HepG2 (cell line): ENCODE results near the gene ELAVL2. TPM values are rescaled to one million over a fixed set of nuclear protein-coding genes. Genes with fewer than 3 reads are reported as not detected.

Source experiments
- ATAC-seq: fragments of 200-7000 bp; cut with Tn5 transposase; 3 replicates; pipeline ENCODE4 v1.9.1; 2020; ENCODE audit warnings: mild to moderate bottlenecking, moderate library complexity
- BruUV-seq: library from RNA; stranded (reverse); fragments of 400-500 nt; replicated peaks from 2 replicates; lab custom pipeline; 2021; lab: Mats Ljungman, UMichigan
- CTCF ChIA-PET: fragments of 300-600 bp; formaldehyde crosslinking; extraction: SDS; loops from one replicate; lab custom pipeline; 2021; ENCODE audit warnings: low total read pairs, inconsistent platforms, low intra/inter-chr PET ratio; lab: Yijun Ruan, JAX
- POLR2A ChIA-PET: fragments of 350-600 bp; sonication (Branson Sonifier 250); formaldehyde crosslinking; loops from one replicate; lab custom pipeline; 2020; ENCODE audit warnings: antibody characterized with exemption, inconsistent platforms; lab: Yijun Ruan, JAX
- DNase-seq: peaks from one replicate; pipeline ENCODE4 v3.0.0-alpha.2; 2015; ENCODE audit warnings: low spot score
- FAIRE-seq: peaks from 3 replicates; lab custom pipeline; 2011; peaks lifted over from hg19 to GRCh38; lab: Jason Lieb, UNC
- H2AFZ ChIP-seq: one replicate; pipeline ENCODE4 v1.6.1; 2011; ENCODE audit warnings: low read length, inconsistent platforms
- H3K27ac ChIP-seq: fragments of 300-600 bp; 3 replicates; pipeline ENCODE4 v1.8.0; 2011; ENCODE audit warnings: mixed run types, mild to moderate bottlenecking, mixed read lengths, low read length, inconsistent platforms; ENCODE audit not compliant: insufficient read depth; ENCODE audit errors: extremely low read length
- H3K27me3 ChIP-seq, 2 experiments: fragments of 200-600 bp in 1 of 2; 2 replicates in 1 of 2; 3 replicates in 1 of 2; pipeline versions ENCODE4 v1.6.0 to v1.8.0; 2011; ENCODE audit warnings: low read length in 2 of 2, mild to moderate bottlenecking in 2 of 2, moderate library complexity in 2 of 2, inconsistent platforms in 1 of 2; ENCODE audit not compliant: insufficient read depth in 2 of 2, control insufficient read depth in 1 of 2
- H3K36me3 ChIP-seq, 2 experiments: fragments of 200-600 bp in 1 of 2; replicated peaks in 1 of 2; 2 replicates in 1 of 2; 3 replicates in 1 of 2; pipeline versions ENCODE4 v1.5.1 to v1.8.0; 2011; ENCODE audit warnings: low read length in 2 of 2, inconsistent platforms in 1 of 2; ENCODE audit not compliant: insufficient read depth in 2 of 2, control insufficient read depth in 1 of 2
- H3K4me1 ChIP-seq: 2 replicates; pipeline ENCODE4 v1.5.1; 2012; ENCODE audit warnings: low read length, inconsistent platforms; ENCODE audit not compliant: insufficient read depth
- H3K4me2 ChIP-seq: 2 replicates; pipeline ENCODE4 v1.6.0; 2011; ENCODE audit warnings: low read depth, low read length, inconsistent platforms
- H3K4me3 ChIP-seq, 3 experiments: fragments of 200-600 bp in 1 of 3; sonication (generic), shearing (Covaris generic) in 1 of 3; replicated peaks in 1 of 3; 2 replicates each; pipeline ENCODE4 v1.5.1; 2011 to 2016; ENCODE audit warnings: low read length in 3 of 3, inconsistent platforms in 2 of 3, low read depth in 2 of 3, mild to moderate bottlenecking in 2 of 3, control low read depth in 1 of 3, mixed read lengths in 1 of 3; ENCODE audit not compliant: insufficient read depth in 1 of 3
- H3K79me2 ChIP-seq: one replicate; pipeline ENCODE4 v1.6.1; 2011; ENCODE audit warnings: low read length, inconsistent platforms; ENCODE audit not compliant: insufficient read depth
- H3K9ac ChIP-seq: 2 replicates; pipeline ENCODE4 v1.6.0; 2011; ENCODE audit warnings: mild to moderate bottlenecking, low read depth, low read length, inconsistent platforms; ENCODE audit not compliant: insufficient read depth
- H3K9me3 ChIP-seq: 2 replicates; pipeline ENCODE4 v1.5.1; 2012; ENCODE audit warnings: mild to moderate bottlenecking, low read length
- H4K20me1 ChIP-seq: 2 replicates; pipeline ENCODE4 v1.6.0; 2011; ENCODE audit warnings: inconsistent platforms, mild to moderate bottlenecking, low read length, moderate library complexity; ENCODE audit not compliant: insufficient read depth
- GMEB1 ChIP-seq: sonication (generic); formaldehyde crosslinking; IDR thresholded peaks from 2 replicates; pipeline ENCODE4 v1.5.1; 2020; ENCODE audit warnings: missing genetic modification reagents, mild to moderate bottlenecking, borderline replicate concordance
- HNF4G ChIP-seq, 2 experiments: sonication (generic) in 1 of 2; formaldehyde crosslinking in 1 of 2; IDR thresholded peaks; 2 replicates each; pipeline versions ENCODE4 v1.4.0 to v1.6.1; 2011 to 2020; ENCODE audit warnings: borderline replicate concordance in 2 of 2, low read depth in 2 of 2, mild to moderate bottlenecking in 2 of 2, low read length in 1 of 2, missing genetic modification reagents in 1 of 2, moderate library complexity in 1 of 2
- POLR2AphosphoS5 ChIP-seq: IDR thresholded peaks from 2 replicates; pipeline ENCODE4 v1.6.1; 2012; ENCODE audit warnings: low read depth, low read length
- RORA ChIP-seq: sonication (generic); formaldehyde crosslinking; IDR thresholded peaks from 2 replicates; pipeline ENCODE4 v1.5.0; 2020; ENCODE audit warnings: mild to moderate bottlenecking, missing genetic modification reagents, moderate library complexity
- STAT5B ChIP-seq: sonication (generic); formaldehyde crosslinking; IDR thresholded peaks from 2 replicates; pipeline ENCODE4 v1.4.0; 2020; ENCODE audit warnings: missing genetic modification reagents
- ZNF30 ChIP-seq: sonication (generic); formaldehyde crosslinking; IDR thresholded peaks from 2 replicates; pipeline ENCODE4 v1.5.0; 2020; ENCODE audit warnings: mild to moderate bottlenecking, missing genetic modification reagents
- ZNF407 ChIP-seq: sonication (generic); formaldehyde crosslinking; IDR thresholded peaks from one replicate; pipeline ENCODE4 v1.5.1; 2020; ENCODE audit warnings: mild to moderate bottlenecking, missing genetic modification reagents; ENCODE audit errors: not compliant biosample characterization
- WGBS: methylation state at CpG from one replicate; pipeline ENCODE4 v1.1.6; 2017; ENCODE audit warnings: low lambda C conversion rate; 5-methylcytosine and 5-hydroxymethylcytosine counted together
- in situ Hi-C: cut with HindIII; loops from 2 replicates; pipeline ENCODE4 v1.10.0; 2017; ENCODE audit warnings: low pct_unique_long_range_greater_than_20kb; ENCODE audit not compliant: extremely low pct_ligation_motif_present
- intact Hi-C: fragments of 100-400 bp; cut with micrococcal nuclease; formaldehyde crosslinking; loops from one replicate; pipeline ENCODE4 v1.10.0; 2022; ENCODE audit not compliant: unreplicated experiment
- polyA plus RNA-seq, 8 experiments: library from polyadenylated mRNA; depleted of rRNA in 3 of 8; stranded (reverse) in 7 of 8; unstranded in 1 of 8; fragments of >200 nt; fragmentation: Illumina TruSeq in 4 of 8; extraction: Trizol in 4 of 8; gene quantifications; 2 replicates each; pipeline versions ENCODE4 v1.2.1 to v1.2.3, GENCODE V29; 2011 to 2016; ENCODE audit warnings: low read depth in 4 of 8, missing spikeins in 1 of 8, mixed read lengths in 1 of 8; ENCODE audit not compliant: insufficient read depth in 1 of 8
- total RNA-seq, 5 experiments: library from RNA; depleted of rRNA; stranded (reverse); fragments of >200 nt; fragmentation: Illumina TruSeq; extraction: Trizol; gene quantifications; 2 replicates each; pipeline ENCODE4 v1.2.3, GENCODE V29; 2016; ENCODE audit warnings: low read depth in 1 of 5

ELAVL2 gene
- total and polyA plus RNA-seq, 2 of the 13 experiments (the other 11 are each of a cell fraction or from before 2014, with no cell fraction given) = not detected

GRCh38 chr9:23789529-23790254, 36.3 kb downstream of the ELAVL2 start:
- Histone ChIP-seq H3K9me3 (peaks cover 7% of the 10 kb centered on the region; the same call in 1 of the 2 replicates), H4K20me1 (no peaks in the 10 kb centered on the region), H3K27ac (no peak overlapping the region), H2AFZ (no peak overlapping the region), H3K9ac (no peak overlapping the region), H3K36me3 (no peaks in the 10 kb centered on the region), H3K4me1 (no peaks in the 10 kb centered on the region), H3K4me3 (no peak overlapping the region), H3K4me2 (no peak overlapping the region), H3K79me2 (no peaks in the 10 kb centered on the region), H3K27me3 (no peaks in the 10 kb centered on the region)
- CTCF ChIA-PET = no interaction called here
- 1% methylated on average over 4 of the region's 4 CpGs for WGBS
- in situ Hi-C loops = no loop called here
- intact Hi-C loops = no loop called here
- ATAC-seq = no peak
- BruUV-seq = no TSS peak
- TF ChIP-seq ZNF30 (CRISPR knock-in tag) = no peak
- DNase-seq = no peak
- POLR2A ChIA-PET = no interaction called here
- no peak for FAIRE-seq

GRCh38 chr9:23784962-23785361, 41.1 kb downstream of the ELAVL2 start:
- no peaks in the 10 kb centered on the region for H3K4me1 ChIP-seq
- no peak overlapping the region for H3K27ac ChIP-seq
- in situ Hi-C loops (no loop called here), intact Hi-C loops (no loop called here)
- no peak overlapping the region for H3K4me3 ChIP-seq
- no peak for DNase-seq
- FAIRE-seq = no peak
- H3K36me3 ChIP-seq = no peaks in the 10 kb centered on the region
- no peaks in the 10 kb centered on the region for H3K27me3 ChIP-seq
- no peak overlapping the region for H3K9ac ChIP-seq
- no peak overlapping the region for H3K4me2 ChIP-seq
- WGBS = 65% methylated on average over 1 of the region's 1 CpG
- H2AFZ ChIP-seq = no peak overlapping the region
- ATAC-seq = no peak
- CTCF ChIA-PET = no interaction called here
- BruUV-seq = no TSS peak
- H3K9me3 ChIP-seq = no peaks in the 10 kb centered on the region
- no peaks in the 10 kb centered on the region for H4K20me1 ChIP-seq
- POLR2A ChIA-PET = no interaction called here
- H3K79me2 ChIP-seq = no peaks in the 10 kb centered on the region
- TF ChIP-seq STAT5B (CRISPR knock-in tag) = no peak
- no peak for TF ChIP-seq GMEB1 (CRISPR knock-in tag)
- no peak for TF ChIP-seq RORA (CRISPR knock-in tag)
- no peak for TF ChIP-seq ZNF407
- TF ChIP-seq POLR2AphosphoS5 = no peak
- TF ChIP-seq HNF4G (IDR thresholded peaks at IDR 0.05; ENCODE audit: borderline replicate concordance, low read depth, low read length) = no peak
- no peak for TF ChIP-seq HNF4G (CRISPR knock-in tag; IDR thresholded peaks at IDR 0.05; ENCODE audit: borderline replicate concordance, low read depth)
